ENCODE results near the gene SFTA2.

The SFTA2 gene

GRCh38 chr6:30889921-30890645, 41.9 kb downstream of the SFTA2 start:
- Histone ChIP-seq H3K36me3 (ENCODE audit: insufficient read depth, insufficient read length, low read length) (peaks cover 66% of the 10 kb centered on the region), H3K9me3 (ENCODE audit: insufficient read depth, low read length) (no peaks in the 10 kb centered on the region), H3K27me3 (ENCODE audit: insufficient read depth, insufficient read length) (no peaks in the 10 kb centered on the region), H3K4me1 (ENCODE audit: insufficient read depth, insufficient read length) (peaks cover 9% of the 10 kb centered on the region), H3K9ac (ENCODE audit: insufficient read length, low read depth) (no peak overlapping the region), H3K4me3 (ENCODE audit: insufficient read length, low read depth) (no peak overlapping the region)
- no peak for DNase-seq (ENCODE audit: low read depth, low spot score)
- no peak for TF ChIP-seq ZNF274 (IDR thresholded peaks at IDR 0.05; ENCODE audit: low read depth, low read length)
- TF ChIP-seq SUZ12 (IDR thresholded peaks at IDR 0.05; ENCODE audit: extremely low read depth, insufficient read depth, insufficient read length), result no peak
- TF ChIP-seq YY1 (IDR thresholded peaks at IDR 0.05; ENCODE audit: insufficient read depth, insufficient read length), result no peak

DNA sequence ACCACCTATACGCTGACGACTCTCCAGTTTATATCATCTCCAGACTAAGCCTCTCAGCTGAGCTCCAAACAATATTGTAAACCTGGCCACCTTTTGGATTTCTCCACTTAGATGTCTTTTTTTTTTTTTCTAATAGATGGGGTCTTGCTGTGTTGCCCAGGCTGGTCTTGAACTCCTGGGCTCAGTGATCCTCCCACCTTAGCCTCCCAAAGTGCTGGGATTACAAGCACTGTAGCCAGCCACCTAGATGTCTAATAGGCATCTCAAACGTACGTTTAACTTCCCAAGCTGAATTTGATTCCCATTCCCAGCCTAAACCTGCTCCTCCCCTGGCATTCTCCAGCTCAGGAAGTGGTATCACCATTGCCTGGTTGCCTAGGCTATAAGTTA, 42.5 kb downstream of the SFTA2 start:
- peaks cover 11% of the 10 kb centered on the region for H3K4me1 ChIP-seq (ENCODE audit: insufficient read depth, insufficient read length)

DNA sequence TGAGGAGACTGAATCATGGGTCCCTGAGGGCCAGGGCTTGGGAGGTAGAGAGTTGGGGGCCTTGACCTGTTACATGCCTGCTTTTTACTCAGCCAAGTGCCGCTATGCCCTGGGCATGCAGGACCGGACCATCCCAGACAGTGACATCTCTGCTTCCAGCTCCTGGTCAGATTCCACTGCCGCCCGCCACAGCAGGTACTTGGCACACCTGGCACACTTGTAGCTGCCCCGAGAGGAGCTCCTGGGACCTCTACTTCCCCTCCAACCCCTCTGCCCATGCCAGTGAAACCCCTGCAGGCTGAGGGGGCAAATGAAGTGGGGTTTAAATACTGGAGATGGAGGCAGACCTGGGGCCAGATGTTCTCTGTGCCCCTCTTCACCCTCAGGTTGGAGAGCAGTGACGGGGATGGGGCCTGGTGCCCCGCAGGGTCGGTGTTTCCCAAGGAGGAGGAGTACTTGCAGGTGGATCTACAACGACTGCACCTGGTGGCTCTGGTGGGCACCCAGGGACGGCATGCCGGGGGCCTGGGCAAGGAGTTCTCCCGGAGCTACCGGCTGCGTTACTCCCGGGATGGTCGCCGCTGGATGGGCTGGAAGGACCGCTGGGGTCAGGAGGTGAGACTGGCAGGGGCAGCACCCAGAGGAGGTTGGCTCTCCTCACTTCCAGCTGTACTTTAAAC, 43.0 kb downstream of the SFTA2 start:
- DNase-seq (ENCODE audit: low read depth, low spot score), result no peak
- peak overlapping the region; percentile 21 for H3K9ac ChIP-seq (ENCODE audit: insufficient read length, low read depth)
- H3K4me3 ChIP-seq (ENCODE audit: insufficient read length, low read depth), result no peak overlapping the region
- no peaks in the 10 kb centered on the region for H3K9me3 ChIP-seq (ENCODE audit: insufficient read depth, low read length)
- H3K4me1 ChIP-seq (ENCODE audit: insufficient read depth, insufficient read length), result peaks cover 11% of the 10 kb centered on the region
- no peaks in the 10 kb centered on the region for H3K27me3 ChIP-seq (ENCODE audit: insufficient read depth, insufficient read length)
- TF ChIP-seq SUZ12 (IDR thresholded peaks at IDR 0.05; ENCODE audit: extremely low read depth, insufficient read depth, insufficient read length) (no peak), YY1 (IDR thresholded peaks at IDR 0.05; ENCODE audit: insufficient read depth, insufficient read length) (no peak), ZNF274 (IDR thresholded peaks at IDR 0.05; ENCODE audit: low read depth, low read length) (no peak)
- H3K36me3 ChIP-seq (ENCODE audit: insufficient read depth, insufficient read length, low read length), result peaks cover 57% of the 10 kb centered on the region

More for the DNA sequence above, 42.5 kb downstream of the SFTA2 start:
- no peak for DNase-seq (ENCODE audit: low read depth, low spot score)
- TF ChIP-seq ZNF274 (IDR thresholded peaks at IDR 0.05; ENCODE audit: low read depth, low read length), result no peak
- no peak for TF ChIP-seq YY1 (IDR thresholded peaks at IDR 0.05; ENCODE audit: insufficient read depth, insufficient read length)
- TF ChIP-seq SUZ12 (IDR thresholded peaks at IDR 0.05; ENCODE audit: extremely low read depth, insufficient read depth, insufficient read length), result no peak
- Histone ChIP-seq H3K9me3 (ENCODE audit: insufficient read depth, low read length) (no peaks in the 10 kb centered on the region), H3K36me3 (ENCODE audit: insufficient read depth, insufficient read length, low read length) (peaks cover 63% of the 10 kb centered on the region), H3K27me3 (ENCODE audit: insufficient read depth, insufficient read length) (no peaks in the 10 kb centered on the region), H3K9ac (ENCODE audit: insufficient read length, low read depth) (no peak overlapping the region), H3K4me3 (ENCODE audit: insufficient read length, low read depth) (no peak overlapping the region)

GRCh38 chr6:30887901-30888815, 43.8 kb downstream of the SFTA2 start:
- no peaks in the 10 kb centered on the region for H3K27me3 ChIP-seq (ENCODE audit: insufficient read depth, insufficient read length)
- DNase-seq (ENCODE audit: low read depth, low spot score), result no peak
- TF ChIP-seq ZNF274 (IDR thresholded peaks at IDR 0.05; ENCODE audit: low read depth, low read length) (no peak), SUZ12 (IDR thresholded peaks at IDR 0.05; ENCODE audit: extremely low read depth, insufficient read depth, insufficient read length) (no peak), YY1 (IDR thresholded peaks at IDR 0.05; ENCODE audit: insufficient read depth, insufficient read length) (no peak)

DNA sequence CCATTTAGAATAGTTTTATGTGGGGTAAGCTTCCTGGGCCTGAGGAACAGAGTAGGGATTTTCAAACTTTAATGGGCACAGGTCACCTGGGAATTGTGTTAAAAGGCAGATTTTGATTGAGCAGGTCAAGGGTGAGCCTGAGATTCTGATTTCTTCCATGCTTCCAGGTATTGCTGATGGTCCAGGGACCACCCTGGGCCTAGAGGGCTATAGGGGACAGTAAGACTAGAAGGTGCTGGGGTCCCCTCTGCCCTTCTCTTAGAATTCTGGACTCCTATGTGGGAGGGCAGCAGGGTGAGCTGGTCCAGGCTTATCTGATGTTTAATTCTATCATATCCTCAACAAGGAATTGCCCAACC, 45.1 kb downstream of the SFTA2 start:
- Histone ChIP-seq H3K4me1 (ENCODE audit: insufficient read depth, insufficient read length) (peaks cover 14% of the 10 kb centered on the region), H3K9ac (ENCODE audit: insufficient read length, low read depth) (peak overlapping the region; percentile 67), H3K27me3 (ENCODE audit: insufficient read depth, insufficient read length) (no peaks in the 10 kb centered on the region), H3K4me3 (ENCODE audit: insufficient read length, low read depth) (no peak overlapping the region), H3K36me3 (ENCODE audit: insufficient read depth, insufficient read length, low read length) (peaks cover 38% of the 10 kb centered on the region), H3K9me3 (ENCODE audit: insufficient read depth, low read length) (no peaks in the 10 kb centered on the region)
- TF ChIP-seq ZNF274 (IDR thresholded peaks at IDR 0.05; ENCODE audit: low read depth, low read length) (no peak), YY1 (IDR thresholded peaks at IDR 0.05; ENCODE audit: insufficient read depth, insufficient read length) (no peak), SUZ12 (IDR thresholded peaks at IDR 0.05; ENCODE audit: extremely low read depth, insufficient read depth, insufficient read length) (no peak)
- no peak for DNase-seq (ENCODE audit: low read depth, low spot score)

More at GRCh38 chr6:30887901-30888815, 43.8 kb downstream of the SFTA2 start:
- Histone ChIP-seq H3K4me3 (ENCODE audit: insufficient read length, low read depth) (no peak overlapping the region), H3K4me1 (ENCODE audit: insufficient read depth, insufficient read length) (peaks cover 11% of the 10 kb centered on the region), H3K9ac (ENCODE audit: insufficient read length, low read depth) (no peak overlapping the region), H3K9me3 (ENCODE audit: insufficient read depth, low read length) (no peaks in the 10 kb centered on the region), H3K36me3 (ENCODE audit: insufficient read depth, insufficient read length, low read length) (peaks cover 51% of the 10 kb centered on the region)

DNA sequence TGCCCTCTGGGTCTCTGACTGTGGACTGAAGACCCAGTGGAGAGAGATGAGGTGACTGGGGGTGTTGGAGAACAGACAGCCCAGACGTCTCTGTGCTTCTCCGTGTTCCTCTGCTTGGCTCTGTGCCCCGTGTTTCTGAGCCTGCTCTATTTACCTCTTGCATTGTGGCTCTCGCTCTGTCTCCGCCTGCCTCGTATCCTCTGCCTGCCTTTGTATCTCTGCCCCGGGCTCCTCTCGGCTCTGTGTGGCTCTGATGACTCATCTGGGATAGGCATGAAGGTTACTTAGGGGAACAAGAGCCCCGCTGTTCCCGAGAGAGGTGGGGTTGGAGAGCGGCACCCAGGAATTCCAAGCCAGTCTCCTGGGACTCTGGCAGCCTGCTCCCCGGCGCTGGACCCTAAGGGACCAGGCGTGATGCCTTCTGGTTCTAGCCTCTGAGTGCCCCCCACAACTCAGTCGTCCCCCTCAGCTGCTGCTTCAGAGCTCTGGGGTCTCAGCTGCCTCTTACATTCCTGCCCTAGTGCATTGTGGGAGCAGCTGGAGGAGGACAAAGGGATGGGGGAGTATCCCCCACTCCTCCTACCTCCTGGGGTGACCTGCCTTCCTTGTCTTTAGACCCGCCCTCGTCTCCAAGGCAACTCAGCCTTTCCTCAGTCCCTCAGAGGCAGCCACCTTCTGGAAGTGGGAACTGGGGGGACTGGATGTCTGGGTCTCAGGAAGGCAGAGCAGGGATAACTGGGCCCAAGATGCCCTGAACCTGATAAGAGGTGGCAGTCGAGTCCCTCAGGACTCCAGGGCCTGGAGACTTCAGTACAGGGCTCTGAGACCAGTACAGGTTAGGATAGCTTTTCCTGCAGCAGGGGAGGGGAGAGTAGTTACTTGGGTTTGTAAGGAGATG, 45.7 kb downstream of the SFTA2 start:
- peak overlapping the region; percentile 63 for H3K4me3 ChIP-seq (ENCODE audit: insufficient read length, low read depth)
- peak overlapping the region; percentile 90 for H3K9ac ChIP-seq (ENCODE audit: insufficient read length, low read depth)
- H3K9me3 ChIP-seq (ENCODE audit: insufficient read depth, low read length), result no peaks in the 10 kb centered on the region
- peaks cover 19% of the 10 kb centered on the region for H3K4me1 ChIP-seq (ENCODE audit: insufficient read depth, insufficient read length)
- no peaks in the 10 kb centered on the region for H3K27me3 ChIP-seq (ENCODE audit: insufficient read depth, insufficient read length)
- TF ChIP-seq ZNF274 (IDR thresholded peaks at IDR 0.05; ENCODE audit: low read depth, low read length), result no peak
- no peak for TF ChIP-seq SUZ12 (IDR thresholded peaks at IDR 0.05; ENCODE audit: extremely low read depth, insufficient read depth, insufficient read length)
- TF ChIP-seq YY1 (IDR thresholded peaks at IDR 0.05; ENCODE audit: insufficient read depth, insufficient read length), result no peak
- DNase-seq (ENCODE audit: low read depth, low spot score), result peak; percentile 90
- H3K36me3 ChIP-seq (ENCODE audit: insufficient read depth, insufficient read length, low read length), result peaks cover 33% of the 10 kb centered on the region

Data from NT2/D1 (cell line).